ENCODE results near the gene LRGUK.

Gene LRGUK

GRCh38 chr7:134301592-134301991 is 174.5 kb downstream of the LRGUK start:
- DNase-seq (ENCODE audit: insufficient read length, low spot score) (no peak), FAIRE-seq (no peak)
- TF ChIP-seq TAF1 (IDR thresholded peaks at IDR 0.05; ENCODE audit: low read depth, low read length) (no peak), PAX5 (IDR thresholded peaks at IDR 0.05; ENCODE audit: insufficient read depth, low read length, severe bottlenecking) (no peak), POLR2A (IDR thresholded peaks at IDR 0.05; ENCODE audit: low read depth, low read length) (no peak), SPI1 (IDR thresholded peaks at IDR 0.05; ENCODE audit: low read depth, low read length) (no peak), POU2F2 (IDR thresholded peaks at IDR 0.05; ENCODE audit: low read depth, low read length) (no peak), POLR2AphosphoS5 (IDR thresholded peaks at IDR 0.05; ENCODE audit: low read depth, low read length) (no peak)

DNA sequence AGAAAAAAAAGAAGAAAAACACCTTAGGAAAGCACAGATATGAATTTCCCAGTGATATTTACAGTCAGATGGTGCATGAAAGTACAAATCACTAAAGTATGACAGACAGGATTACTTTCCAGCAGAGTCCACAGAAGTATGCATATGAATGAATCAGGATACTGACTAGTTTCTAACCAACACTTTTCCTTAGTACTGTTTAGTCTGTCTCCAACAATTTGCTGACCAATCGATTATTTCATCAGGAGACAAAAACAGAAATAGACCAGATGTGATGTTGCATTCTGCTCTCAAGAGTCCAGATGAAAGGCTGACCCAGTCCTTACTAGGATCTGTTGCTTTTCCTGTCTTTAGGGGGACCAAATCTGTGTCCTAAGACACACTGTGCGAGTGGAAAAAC is 175.0 kb downstream of the LRGUK start:
- DNase-seq (ENCODE audit: insufficient read length, low spot score): no peak
- TF ChIP-seq POLR2AphosphoS5 (IDR thresholded peaks at IDR 0.05; ENCODE audit: low read depth, low read length) (no peak), PAX5 (IDR thresholded peaks at IDR 0.05; ENCODE audit: insufficient read depth, low read length, severe bottlenecking) (no peak), POU2F2 (IDR thresholded peaks at IDR 0.05; ENCODE audit: low read depth, low read length) (no peak), SPI1 (IDR thresholded peaks at IDR 0.05; ENCODE audit: low read depth, low read length) (no peak), POLR2A (IDR thresholded peaks at IDR 0.05; ENCODE audit: low read depth, low read length) (no peak), TAF1 (IDR thresholded peaks at IDR 0.05; ENCODE audit: low read depth, low read length) (no peak)
- FAIRE-seq: no peak

DNA sequence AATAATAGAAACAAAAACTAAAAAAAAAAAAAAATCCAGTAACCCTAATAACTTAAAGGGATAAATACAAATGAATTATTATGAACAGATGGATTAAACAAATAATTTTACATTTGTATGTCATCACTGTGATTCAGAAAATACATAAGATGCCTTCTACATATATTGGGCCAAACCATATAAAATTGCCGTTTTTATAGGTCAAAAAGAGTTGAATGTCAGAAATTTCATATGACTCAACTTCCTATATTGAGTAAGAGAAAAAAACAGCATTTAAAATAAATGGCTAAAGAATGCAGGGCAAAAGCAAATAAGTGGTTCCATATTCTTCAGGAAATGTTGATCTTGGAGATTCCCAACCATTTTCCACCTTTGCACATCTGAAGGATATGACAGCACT is 180.2 kb downstream of the LRGUK start:
- FAIRE-seq: no peak

GRCh38 chr7:134308548-134308947 is 181.4 kb downstream of the LRGUK start:
- DNase-seq (ENCODE audit: insufficient read length, low spot score) (no peak), FAIRE-seq (no peak)
- TF ChIP-seq POU2F2 (IDR thresholded peaks at IDR 0.05; ENCODE audit: low read depth, low read length): no peak
- TF ChIP-seq POLR2A (IDR thresholded peaks at IDR 0.05; ENCODE audit: low read depth, low read length): no peak
- no peak for TF ChIP-seq POLR2AphosphoS5 (IDR thresholded peaks at IDR 0.05; ENCODE audit: low read depth, low read length)
- no peak for TF ChIP-seq SPI1 (IDR thresholded peaks at IDR 0.05; ENCODE audit: low read depth, low read length)
- no peak for TF ChIP-seq PAX5 (IDR thresholded peaks at IDR 0.05; ENCODE audit: insufficient read depth, low read length, severe bottlenecking)
- TF ChIP-seq TAF1 (IDR thresholded peaks at IDR 0.05; ENCODE audit: low read depth, low read length): no peak

More for the DNA sequence above, 180.2 kb downstream of the LRGUK start:
- DNase-seq (ENCODE audit: insufficient read length, low spot score): no peak
- TF ChIP-seq POU2F2 (IDR thresholded peaks at IDR 0.05; ENCODE audit: low read depth, low read length): no peak
- no peak for TF ChIP-seq PAX5 (IDR thresholded peaks at IDR 0.05; ENCODE audit: insufficient read depth, low read length, severe bottlenecking)
- TF ChIP-seq SPI1 (IDR thresholded peaks at IDR 0.05; ENCODE audit: low read depth, low read length): no peak

- no peak for TF ChIP-seq POLR2AphosphoS5 (IDR thresholded peaks at IDR 0.05; ENCODE audit: low read depth, low read length)
- no peak for TF ChIP-seq PAX5 (IDR thresholded peaks at IDR 0.05; ENCODE audit: insufficient read depth, low read length, severe bottlenecking)
- TF ChIP-seq TAF1 (IDR thresholded peaks at IDR 0.05; ENCODE audit: low read depth, low read length): no peak
- FAIRE-seq: no peak
- DNase-seq (ENCODE audit: insufficient read length, low spot score): no peak
Measured at GRCh38 chr7:134311807-134312206, 184.7 kb downstream of the LRGUK start.

- FAIRE-seq (no peak), DNase-seq (ENCODE audit: insufficient read length, low spot score) (no peak)
- no peak for TF ChIP-seq TAF1 (IDR thresholded peaks at IDR 0.05; ENCODE audit: low read depth, low read length)
- no peak for TF ChIP-seq SPI1 (IDR thresholded peaks at IDR 0.05; ENCODE audit: low read depth, low read length)
Measured at GRCh38 chr7:134312717-134313116, 185.6 kb downstream of the LRGUK start.

DNA sequence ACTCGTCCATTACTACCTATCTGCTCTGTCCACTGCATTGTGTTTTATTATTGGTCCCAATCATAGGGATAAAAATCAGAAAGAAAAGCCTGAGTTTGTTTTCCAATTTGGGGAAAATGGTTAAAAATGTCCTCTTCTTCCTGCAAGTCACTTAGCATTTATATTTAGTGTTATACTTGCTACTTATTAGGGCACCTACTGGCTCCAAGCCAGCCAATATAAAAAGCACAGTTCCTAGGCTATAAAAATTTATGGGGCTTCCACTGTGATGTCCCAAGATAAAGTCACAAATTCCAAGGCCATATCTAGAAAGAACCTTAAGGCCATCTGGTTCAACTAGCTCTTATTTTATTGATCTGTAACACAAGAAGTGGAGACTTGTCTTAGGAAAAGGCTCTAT is 186.4 kb downstream of the LRGUK start:
- FAIRE-seq (no peak), DNase-seq (ENCODE audit: insufficient read length, low spot score) (no peak)
- TF ChIP-seq POLR2AphosphoS5 (IDR thresholded peaks at IDR 0.05; ENCODE audit: low read depth, low read length): no peak
- TF ChIP-seq POU2F2 (IDR thresholded peaks at IDR 0.05; ENCODE audit: low read depth, low read length): no peak
- no peak for TF ChIP-seq SPI1 (IDR thresholded peaks at IDR 0.05; ENCODE audit: low read depth, low read length)
- no peak for TF ChIP-seq PAX5 (IDR thresholded peaks at IDR 0.05; ENCODE audit: insufficient read depth, low read length, severe bottlenecking)
- TF ChIP-seq POLR2A (IDR thresholded peaks at IDR 0.05; ENCODE audit: low read depth, low read length): no peak
